GM18861 (cell line): ENCODE results near the gene IPCEF1.

Experiments
- ATAC-seq: cut with Tn5 transposase; IDR thresholded peaks from one replicate; pipeline ENCODE4 v1.9.1; 2021; ENCODE audit not compliant: unreplicated experiment

IPCEF1 gene

GRCh38 chr6:154373971-154374370 lies 17.4 kb upstream of the IPCEF1 start:
- no peak for ATAC-seq

- no peak for ATAC-seq
Observed at GRCh38 chr6:154371281-154371680, 14.7 kb upstream of the IPCEF1 start.

DNA sequence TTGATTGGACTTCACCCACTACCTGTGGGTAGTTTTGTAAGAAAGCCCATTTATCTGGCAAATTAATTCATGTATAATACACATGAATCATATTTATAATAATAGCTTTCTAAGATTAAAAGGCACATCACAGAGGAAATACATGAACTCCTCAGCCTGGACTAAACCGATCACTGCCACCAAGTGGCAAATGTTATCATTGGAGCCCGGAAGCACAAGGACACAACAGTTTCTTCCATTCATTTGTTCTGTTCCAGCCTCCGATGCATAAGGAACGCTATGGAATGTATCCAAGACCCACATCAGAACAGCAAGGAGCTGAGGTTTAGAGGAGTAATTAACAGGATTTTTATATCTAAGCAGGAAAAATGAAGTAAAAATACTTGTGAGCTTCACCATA lies 13.9 kb upstream of the IPCEF1 start:
- peak; percentile 91 for ATAC-seq

- no peak for ATAC-seq
Observed at GRCh38 chr6:154367839-154368695, 11.5 kb upstream of the IPCEF1 start.

DNA sequence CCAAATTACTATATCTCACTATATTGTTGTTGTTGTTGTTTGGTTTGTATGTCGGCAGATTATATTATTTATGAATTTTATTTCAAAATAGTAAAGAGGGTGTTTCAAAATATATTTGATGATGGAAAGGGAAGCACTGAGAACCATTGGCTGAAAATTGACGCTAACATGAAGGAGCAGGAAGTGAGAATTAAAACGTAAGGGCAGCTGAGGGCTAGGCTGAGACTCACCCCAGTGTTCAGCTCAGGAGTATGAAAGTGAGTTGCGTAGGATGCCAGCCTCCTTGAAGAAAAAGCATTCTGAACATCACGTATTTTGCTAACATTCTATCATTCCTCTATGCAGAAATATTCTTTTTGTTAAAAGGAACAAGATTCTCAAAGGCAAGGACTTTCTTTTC lies 10.7 kb upstream of the IPCEF1 start:
- no peak for ATAC-seq

- ATAC-seq: no peak
Observed at GRCh38 chr6:154363821-154364220, 7.2 kb upstream of the IPCEF1 start.

DNA sequence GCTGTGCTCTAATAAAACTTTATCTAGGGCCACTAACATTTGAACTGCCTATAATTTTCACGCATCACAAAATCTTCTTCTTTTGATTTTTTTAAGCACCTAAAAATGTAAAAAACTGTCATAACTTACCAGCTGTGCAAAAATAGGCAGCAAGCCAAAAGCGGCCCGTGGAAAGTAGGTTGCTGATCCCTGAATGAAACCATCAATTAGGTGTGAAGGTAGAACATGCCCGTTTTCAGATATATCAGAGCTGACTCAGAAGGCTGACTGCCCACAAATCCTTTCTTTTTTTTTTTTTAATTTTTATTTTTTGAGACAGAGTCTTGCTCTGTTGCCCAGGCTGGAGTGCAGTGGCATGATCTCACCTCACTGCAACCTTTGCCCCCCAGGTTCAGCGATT lies 4.9 kb upstream of the IPCEF1 start:
- ATAC-seq: no peak

GRCh38 chr6:154360476-154360875 lies 3.9 kb upstream of the IPCEF1 start:
- no peak for ATAC-seq

DNA sequence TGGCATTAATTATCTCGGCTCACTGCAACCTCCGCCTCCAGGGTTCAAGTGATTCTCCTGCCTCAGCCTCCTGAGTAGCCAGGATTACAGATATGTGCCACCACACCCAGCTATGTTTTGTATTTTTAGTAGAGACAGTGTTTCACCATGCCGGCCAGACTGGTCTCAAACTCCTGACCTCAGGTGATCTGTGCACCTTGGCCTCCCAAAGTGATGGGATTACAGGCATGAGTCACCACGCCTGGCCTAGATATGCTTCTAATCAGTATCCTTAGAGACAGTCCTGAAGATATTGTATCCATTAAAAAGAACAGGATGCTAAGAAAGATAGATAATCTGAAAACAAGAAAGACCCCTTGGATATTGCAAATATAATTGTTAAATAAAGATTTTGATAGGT lies 3.1 kb upstream of the IPCEF1 start:
- ATAC-seq: no peak

GRCh38 chr6:154359161-154359574 lies 2.6 kb upstream of the IPCEF1 start:
- ATAC-seq: no peak

DNA sequence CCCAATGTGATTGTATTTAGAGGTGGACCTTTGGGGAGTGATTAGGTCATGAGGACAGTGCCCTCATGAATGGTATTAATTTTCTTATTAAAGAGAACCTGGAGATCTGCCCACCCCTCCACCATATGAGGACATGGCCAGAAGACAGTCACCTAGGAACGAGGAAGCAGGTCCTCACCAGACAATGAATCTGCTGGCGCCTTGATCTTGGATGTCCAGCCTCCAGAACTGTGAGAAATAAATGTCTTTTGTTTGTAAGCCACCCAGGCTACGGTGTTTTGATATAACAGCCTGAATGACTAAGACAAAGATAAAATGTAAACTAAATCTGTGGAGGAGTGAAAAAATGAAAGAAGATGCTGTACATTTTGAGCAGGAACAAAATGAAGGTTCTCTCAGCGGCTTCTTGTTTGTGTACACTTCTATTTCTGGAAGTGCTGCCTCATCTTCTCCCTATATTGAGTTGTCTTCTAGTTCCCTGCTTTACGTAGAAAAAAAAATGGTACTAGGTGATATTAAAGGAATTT lies 1.5 kb upstream of the IPCEF1 start:
- no peak for ATAC-seq

DNA sequence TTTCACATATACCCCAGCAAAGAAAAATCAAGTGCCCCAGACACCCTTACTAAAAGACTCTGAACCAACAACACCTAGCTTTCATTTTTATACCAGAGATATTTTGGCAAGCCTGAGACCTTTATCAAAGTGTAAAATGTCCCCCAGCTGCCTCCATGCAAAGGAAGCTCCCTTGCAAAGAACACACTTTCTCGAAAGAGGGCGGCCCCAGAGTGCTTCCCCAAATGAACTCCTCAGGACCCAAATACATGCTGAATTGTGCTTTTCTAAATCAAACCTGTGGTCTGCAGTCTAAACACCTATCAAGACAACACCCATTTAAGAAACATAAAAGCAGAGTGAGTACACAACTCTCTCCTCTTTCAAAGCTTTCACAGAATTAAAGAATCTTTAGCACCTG lies 490 bp downstream of the IPCEF1 start:
- ATAC-seq: no peak

GRCh38 chr6:154354265-154354777 lies 2.3 kb downstream of the IPCEF1 start:
- ATAC-seq: no peak

DNA sequence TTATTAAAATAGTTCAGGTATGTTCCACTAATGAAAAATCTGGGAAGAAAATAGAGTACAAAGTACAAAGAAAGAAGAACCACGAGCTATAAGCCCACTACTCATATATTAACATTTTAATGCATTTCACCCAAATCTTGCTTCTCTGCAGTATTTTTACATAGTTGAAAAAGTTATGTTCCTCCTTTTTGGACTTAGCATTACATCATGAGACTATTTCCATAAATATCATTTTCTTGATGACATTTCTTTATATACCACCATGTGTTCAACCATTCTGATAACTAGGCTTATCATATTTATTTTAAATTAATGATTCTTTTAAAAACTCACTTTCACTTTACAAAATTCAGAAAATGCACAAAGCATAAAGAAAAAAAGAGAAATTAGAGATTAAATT lies 3.0 kb downstream of the IPCEF1 start:
- no peak for ATAC-seq

DNA sequence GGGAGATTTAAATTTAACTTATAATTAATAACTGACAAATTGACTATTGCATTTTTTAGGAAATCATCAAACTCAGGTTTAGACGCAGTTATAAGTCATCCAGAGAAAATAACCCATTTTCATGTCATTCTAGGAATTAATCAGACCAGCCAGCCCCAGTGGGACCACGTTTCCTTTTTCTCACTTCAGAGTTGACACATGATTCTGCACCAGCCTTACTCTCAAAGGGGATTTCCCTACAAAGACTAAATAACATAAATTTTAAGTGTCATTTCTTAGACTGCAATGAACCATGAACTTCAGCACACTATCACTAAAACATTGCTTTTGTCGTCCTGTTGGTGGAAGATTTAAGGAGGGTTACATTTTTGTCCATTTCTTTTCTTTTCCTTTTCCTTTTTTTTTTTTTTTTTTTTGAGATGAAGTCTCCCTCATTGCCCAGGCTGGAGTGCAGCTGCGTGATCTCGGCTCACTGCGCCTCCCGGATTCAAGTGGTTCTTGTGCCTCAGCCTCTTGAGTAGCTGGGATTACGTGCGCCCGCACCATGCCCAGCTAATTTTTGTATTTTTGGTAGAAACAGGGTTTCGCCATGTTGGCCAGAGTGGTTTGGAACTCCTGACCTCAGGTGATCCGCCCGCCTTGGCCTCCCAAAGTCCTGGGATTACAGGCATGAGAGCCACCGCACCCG lies 3.6 kb downstream of the IPCEF1 start:
- peak; percentile 65 for ATAC-seq

- no peak for ATAC-seq
Observed at GRCh38 chr6:154350293-154350692, 6.3 kb downstream of the IPCEF1 start.

DNA sequence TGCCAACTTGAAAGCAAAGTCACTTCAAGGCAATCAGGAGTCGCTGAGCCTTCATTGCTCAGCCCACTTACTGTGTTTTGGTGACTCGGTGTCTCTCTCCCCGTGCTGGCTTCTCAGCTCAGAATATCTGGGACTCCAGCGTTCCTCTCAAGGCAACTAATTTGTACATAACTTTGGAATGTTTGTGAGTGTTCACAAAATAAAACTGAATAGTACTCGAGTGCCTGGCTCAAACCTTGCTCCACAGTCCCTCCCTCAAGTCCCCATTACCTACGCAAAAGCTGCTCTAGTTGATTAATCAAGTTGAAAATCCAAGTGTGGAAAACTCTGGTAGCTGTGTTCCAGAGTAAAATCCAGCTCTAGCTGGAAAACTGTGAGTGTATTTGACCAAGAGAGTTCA lies 8.6 kb downstream of the IPCEF1 start:
- ATAC-seq: no peak

- no peak for ATAC-seq
Observed at GRCh38 chr6:154345811-154346210, 10.8 kb downstream of the IPCEF1 start.

DNA sequence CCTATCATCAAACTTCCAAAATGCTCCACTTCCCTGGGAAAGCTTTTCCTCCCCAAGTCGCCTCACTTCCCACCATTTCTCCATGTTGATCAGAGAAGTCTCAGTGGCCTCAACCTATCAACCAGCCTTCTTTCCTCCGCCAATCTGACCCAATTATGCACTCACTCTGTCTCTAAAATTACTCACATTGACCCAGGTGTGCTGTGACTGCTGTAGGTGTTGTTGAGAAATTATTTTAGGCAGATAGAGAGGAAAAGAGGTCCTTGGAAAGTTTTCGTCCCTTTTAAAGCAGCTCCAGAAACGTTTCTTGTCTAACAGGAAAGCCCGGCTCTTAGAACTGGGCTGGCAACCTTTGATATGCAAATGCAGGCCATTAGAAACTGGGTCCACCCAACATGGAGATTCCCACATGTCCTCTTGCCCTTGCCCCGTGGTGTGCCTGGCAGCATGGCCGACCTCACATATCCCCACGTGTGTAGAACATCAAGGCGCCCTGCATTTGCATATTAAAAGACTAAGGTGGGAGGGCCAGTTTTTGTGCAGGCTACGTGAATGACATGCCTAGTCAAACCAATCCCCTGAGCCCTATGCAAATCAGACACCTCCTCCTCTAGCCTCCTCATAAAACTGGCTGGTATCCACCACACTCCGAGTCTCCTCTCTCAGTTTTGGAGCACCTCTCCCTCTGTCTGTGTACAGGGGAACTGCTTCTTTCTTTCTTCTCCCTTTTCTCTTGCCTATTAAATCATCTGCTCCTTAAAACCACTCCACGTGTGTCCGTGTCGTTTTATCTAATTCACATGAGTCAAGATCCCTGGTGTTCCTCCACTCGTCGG lies 12.9 kb downstream of the IPCEF1 start:
- no peak for ATAC-seq

DNA sequence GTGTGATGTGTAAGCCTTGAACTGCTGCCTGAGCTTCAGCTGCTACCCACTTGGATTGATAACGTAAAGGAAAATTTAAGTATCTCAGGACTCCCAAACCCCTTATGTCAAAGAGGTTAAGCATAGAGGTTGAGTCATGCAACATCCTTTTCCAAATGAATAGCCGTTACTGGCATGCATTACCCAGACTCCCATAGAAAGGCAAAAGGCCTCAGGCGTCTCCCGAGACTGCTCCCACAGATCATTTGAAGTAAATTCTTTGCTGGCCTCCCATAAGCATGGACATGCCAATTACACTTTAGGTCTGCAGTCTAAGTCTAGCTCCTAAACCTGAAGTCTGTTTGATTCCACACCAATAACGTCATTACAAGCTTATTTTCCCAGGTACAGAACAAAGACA lies 14.7 kb downstream of the IPCEF1 start:
- ATAC-seq: no peak

DNA sequence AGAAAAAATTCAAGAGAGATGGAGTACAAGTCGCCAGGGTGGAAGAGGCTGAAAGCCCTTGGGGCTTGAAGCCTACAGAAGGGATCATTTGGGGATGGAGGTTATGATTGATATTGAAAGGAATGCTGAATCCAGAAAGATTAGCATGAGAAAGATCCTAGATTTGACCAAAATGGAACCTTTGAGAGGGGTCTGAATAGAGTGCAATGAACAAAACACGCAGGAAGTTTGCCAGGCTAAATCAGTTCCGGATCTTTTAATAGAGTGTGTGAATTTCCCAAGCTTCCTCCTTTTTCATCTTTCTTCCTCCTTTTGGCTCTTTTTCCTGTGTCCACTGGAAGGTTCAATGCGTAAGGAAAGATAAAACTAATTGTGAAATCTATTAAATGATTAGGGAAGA lies 15.3 kb downstream of the IPCEF1 start:
- no peak for ATAC-seq
